HG03457 (cell line): Measurements from ENCODE around the gene PRKD3.
"Not testable (repeated sequence)": the region's sequence is repeated elsewhere in the genome, so short reads cannot be mapped to it uniquely, and the experiment has no call there.

ENCODE experiments used
- ATAC-seq: cut with Tn5 transposase; IDR thresholded peaks from one replicate; pipeline ENCODE4 v1.9.1; 2021; ENCODE audit warnings: moderate number of reproducible peaks; ENCODE audit not compliant: unreplicated experiment

Gene PRKD3

DNA sequence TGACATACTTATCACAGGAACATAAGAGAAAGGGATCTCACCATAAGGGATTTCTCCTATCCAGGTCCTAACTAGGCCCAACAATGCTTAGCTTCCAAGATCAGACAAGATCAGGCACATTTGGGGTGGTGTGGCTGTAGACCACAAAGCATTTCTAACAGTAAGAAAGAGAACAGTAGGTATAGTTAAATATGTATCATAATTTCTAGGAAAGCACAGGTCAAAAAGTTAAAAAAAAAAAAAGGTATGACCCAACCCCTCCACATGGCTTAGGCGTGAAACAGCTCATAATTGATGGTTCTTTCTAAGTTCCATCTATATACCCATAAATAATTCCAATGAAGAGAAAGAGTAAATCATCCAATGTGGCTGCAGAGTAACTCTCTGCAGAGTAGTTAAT, 6.9 kb downstream of the PRKD3 start:
- ATAC-seq = no peak

DNA sequence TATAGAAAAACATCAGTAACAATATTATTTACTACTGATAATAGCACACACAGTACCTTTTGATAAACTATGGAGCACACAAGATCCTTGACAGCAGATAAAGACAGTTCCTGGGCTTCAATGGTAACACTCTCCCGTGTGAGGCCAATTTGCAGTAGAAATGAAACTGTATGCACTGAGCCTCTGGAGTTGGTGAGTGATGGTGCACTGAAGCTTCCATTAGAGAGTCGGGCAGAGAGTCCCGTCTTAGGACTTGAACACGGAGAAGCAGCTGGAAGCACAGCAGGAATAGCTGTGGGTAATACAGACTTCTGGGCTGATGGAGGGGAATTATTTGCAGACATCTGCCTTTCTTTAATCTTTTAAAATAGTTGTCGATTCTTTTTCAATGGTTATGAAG, 8.5 kb downstream of the PRKD3 start:
- ATAC-seq = no peak

DNA sequence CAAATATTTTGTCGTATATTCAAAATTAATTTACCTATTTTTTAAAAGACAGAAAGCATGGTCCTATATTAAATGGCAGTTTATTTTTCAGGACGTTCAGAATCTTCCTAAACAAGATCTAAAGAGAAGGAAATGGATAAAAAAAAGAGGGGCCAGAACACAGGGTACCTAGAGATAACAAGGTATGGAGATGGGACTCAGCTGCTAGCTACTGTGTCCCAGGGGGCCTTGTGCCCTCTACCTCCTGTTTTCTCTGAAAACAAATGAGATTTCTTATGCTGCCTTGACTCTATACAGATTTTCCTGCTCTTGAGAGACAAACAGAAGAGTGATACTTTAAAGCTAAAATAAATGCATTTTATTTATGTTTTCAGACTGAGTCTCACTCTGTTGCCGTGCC, 9.3 kb downstream of the PRKD3 start:
- no peak for ATAC-seq

DNA sequence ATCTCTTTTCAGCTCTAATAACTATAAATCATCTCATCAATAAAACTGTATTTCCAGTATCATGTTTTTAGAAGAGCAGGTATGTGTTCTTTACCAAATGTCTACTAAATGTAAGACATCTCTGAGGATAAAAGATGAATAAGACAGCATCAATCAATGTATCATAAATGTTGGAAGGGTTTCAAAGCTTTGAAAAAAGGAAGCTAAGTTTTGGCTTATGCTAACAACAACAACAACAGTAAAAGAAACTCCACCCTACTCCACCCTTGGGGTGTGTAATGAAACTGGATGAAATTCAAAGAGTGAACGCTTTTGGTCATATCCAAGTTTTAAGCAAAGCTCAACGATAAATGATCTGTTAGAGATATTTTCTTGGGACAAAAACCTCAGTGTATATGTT, 17.1 kb downstream of the PRKD3 start:
- no peak for ATAC-seq

- no peak for ATAC-seq
Measured at GRCh38 chr2:37306024-37306423, 18.6 kb downstream of the PRKD3 start.

GRCh38 chr2:37302701-37303252, 21.9 kb downstream of the PRKD3 start:
- no peak for ATAC-seq

GRCh38 chr2:37301408-37301807, 23.2 kb downstream of the PRKD3 start:
- ATAC-seq = no peak

GRCh38 chr2:37300578-37300977, 24.1 kb downstream of the PRKD3 start:
- ATAC-seq = no peak

DNA sequence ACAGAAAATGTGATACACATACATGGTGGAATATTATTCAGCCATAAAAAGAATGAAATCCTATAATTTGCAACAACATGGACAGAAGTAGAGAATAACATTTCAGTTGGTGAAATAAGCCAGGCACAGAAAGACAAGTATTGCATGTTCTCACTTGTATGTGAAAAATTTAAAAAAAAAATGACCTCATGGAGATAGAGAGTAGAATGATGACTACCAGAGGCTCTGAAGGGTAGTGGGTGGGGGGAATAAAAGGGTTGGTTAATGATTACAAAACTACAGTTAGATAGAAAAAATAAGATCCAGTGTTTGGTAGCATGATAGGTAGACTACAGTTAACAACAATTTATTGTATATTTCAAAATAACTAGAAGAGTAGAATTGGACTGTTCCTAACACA, 24.5 kb downstream of the PRKD3 start:
- no peak for ATAC-seq

DNA sequence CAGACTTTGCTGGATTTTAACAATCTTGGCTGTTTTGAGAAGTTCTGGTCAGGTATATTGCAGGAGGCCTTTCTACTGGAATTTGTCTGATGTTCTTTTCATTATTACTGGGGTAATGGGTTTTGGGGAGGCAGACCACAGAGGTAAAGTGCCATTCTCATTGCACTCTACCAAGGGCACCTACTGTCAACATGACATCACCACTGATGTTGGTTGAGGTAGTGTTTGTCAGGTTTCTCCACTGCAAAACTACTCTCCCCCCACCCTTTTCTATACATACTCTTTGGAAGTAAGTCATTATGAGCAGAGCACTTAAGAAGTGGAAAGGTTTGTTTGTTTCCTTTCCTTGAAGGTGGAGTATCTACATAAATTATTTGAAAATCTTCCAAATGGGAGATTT, 27.0 kb downstream of the PRKD3 start:
- no peak for ATAC-seq

GRCh38 chr2:37295469-37296073, 29.1 kb downstream of the PRKD3 start:
- ATAC-seq = no peak

DNA sequence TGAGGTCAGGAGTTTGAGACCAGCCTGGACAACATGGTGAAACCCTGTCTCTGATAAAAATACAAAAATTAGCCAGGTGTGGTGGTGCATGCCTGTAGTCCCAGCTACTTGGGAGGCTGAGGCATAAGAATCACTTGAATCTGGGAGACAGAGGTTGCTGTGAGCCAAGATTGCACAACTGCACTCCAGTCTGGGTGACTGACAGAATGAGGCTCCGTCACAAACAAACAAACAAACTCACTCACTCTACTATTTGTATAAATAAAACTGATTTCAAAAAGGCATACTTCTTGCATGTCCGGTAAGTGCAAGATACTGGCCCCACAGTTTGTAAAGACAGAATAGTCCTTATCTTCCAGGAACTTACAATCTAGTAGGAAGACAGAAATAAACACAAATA, 29.8 kb downstream of the PRKD3 start:
- ATAC-seq = not testable (repeated sequence)

DNA sequence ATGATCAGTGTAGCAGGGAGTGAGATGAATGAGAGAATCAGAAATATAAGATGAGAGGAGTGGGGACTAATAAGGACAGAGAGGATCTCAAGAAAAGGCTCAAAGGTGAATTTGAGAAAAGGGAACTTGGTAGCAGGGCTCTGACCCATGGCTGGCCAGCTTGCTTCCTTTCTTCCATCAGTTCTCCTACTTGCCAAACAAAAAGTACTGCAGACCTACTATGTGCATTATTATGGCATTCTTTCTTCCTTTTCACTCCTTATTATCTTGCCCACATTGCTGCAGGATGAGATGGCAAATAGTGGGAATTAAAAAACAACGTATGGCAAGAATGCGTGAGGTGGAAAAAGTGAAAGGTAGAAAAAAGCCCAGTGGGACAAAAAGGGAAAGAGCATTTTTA, 33.0 kb downstream of the PRKD3 start:
- no peak for ATAC-seq

DNA sequence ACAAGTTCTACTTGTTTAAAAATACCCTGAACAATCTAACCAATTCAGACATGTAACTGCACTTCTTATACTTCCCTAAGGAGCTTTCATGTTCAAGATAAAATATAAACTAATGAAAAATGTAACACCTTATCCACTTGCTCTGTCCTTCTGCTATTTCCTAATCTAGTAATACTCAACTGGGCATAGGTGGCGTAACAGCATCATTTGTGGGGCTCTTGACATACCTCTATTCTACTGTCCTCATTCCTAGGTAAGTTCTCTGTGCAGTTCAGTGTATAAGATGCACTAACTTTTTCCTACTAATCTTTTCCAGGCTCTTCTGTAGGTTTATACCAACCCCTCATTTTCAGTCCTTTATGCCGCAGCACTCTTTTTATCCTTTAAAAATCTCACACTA, 36.7 kb downstream of the PRKD3 start:
- ATAC-seq = no peak

GRCh38 chr2:37284381-37284780, 40.3 kb downstream of the PRKD3 start:
- no peak for ATAC-seq

- ATAC-seq = no peak
Measured at GRCh38 chr2:37283207-37283606, 41.4 kb downstream of the PRKD3 start.

- ATAC-seq = no peak
Measured at GRCh38 chr2:37282746-37283145, 41.9 kb downstream of the PRKD3 start.

DNA sequence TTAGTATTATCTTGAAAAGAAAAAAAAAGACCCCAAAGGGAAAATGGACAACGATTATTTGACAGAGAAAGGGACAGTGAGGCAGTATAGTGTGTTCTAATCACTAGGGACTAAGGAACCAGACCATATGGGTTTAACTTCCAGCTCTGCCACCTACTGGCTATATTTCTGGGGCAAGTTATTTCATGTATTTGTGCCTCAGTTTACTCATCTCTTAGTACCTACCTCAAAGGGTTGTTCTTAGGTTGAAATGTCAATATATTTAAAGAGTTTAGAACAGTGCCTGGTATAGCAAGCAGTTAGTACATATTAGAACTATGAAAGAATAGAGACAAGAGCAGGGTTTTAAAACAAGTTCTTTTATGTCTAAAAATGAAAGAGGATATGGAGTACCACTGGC, 42.7 kb downstream of the PRKD3 start:
- ATAC-seq = no peak

DNA sequence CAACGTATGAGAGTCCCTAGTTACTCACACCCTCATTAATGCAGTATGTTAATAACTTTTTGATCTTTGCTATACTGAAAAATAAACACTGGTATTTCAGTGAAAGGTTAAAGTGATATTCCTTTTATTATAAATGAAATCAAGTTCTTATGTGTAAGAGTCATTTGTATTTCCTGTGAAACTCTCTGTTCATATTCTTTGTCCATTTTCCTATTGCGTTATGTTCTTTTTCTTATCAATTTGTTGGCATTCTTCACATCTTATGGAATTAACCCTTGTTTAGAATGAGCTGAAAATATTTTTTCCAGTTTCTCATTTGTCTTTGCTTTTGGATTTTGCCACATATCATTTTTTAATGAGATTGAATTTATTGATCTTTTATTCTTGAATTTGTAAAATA, 48.3 kb downstream of the PRKD3 start:
- ATAC-seq = no peak
